Activated CD8-positive, alpha-beta T cell treated with anti-CD3 and anti-CD28 coated beads for 36 hours (primary cell): ENCODE results near the gene GPR162. TPM values are rescaled to one million over a fixed set of nuclear protein-coding genes. Genes with fewer than 3 reads are reported as not detected.

Source experiments
- ATAC-seq: fragments of 200-7000 bp; cut with Tn5 transposase; one replicate; pipeline ENCODE4 v1.10.0; 2021; ENCODE audit warnings: mild to moderate bottlenecking, moderate library complexity
- CTCF ChIA-PET: fragments of 350-600 bp; sonication (Branson Sonifier 250); formaldehyde crosslinking; loops from one replicate; lab custom pipeline; 2021; ENCODE audit warnings: antibody characterized with exemption; lab: Charles Lee
- POLR2A ChIA-PET: fragments of 350-600 bp; sonication (Branson Sonifier 250); formaldehyde crosslinking; loops from one replicate; lab custom pipeline; 2021; ENCODE audit warnings: antibody characterized with exemption; lab: Charles Lee
- DNase-seq: peaks from one replicate; pipeline ENCODE4 v3.0.0-alpha.2; 2020
- H3K27ac Mint-ChIP-seq: one replicate; pipeline ENCODE4 v1.8.0; 2021; ENCODE audit warnings: mild to moderate bottlenecking, mixed read lengths
- H3K27me3 Mint-ChIP-seq: one replicate; pipeline ENCODE4 v1.8.0; 2021; ENCODE audit warnings: mixed read lengths
- H3K36me3 Mint-ChIP-seq: one replicate; pipeline ENCODE4 v1.8.0; 2021; ENCODE audit warnings: low read depth, mixed read lengths
- H3K4me1 Mint-ChIP-seq: one replicate; pipeline ENCODE4 v1.8.0; 2021; ENCODE audit warnings: low read depth, mixed read lengths
- H3K4me3 Mint-ChIP-seq: one replicate; pipeline ENCODE4 v1.8.0; 2021; ENCODE audit warnings: mild to moderate bottlenecking, moderate library complexity, mixed read lengths
- H3K9me3 Mint-ChIP-seq: one replicate; pipeline ENCODE4 v1.8.0; 2021; ENCODE audit warnings: mixed read lengths
- CTCF ChIP-seq: fragments of 200-600 bp; IDR thresholded peaks from one replicate; pipeline ENCODE4 v1.8.0; 2022; ENCODE audit warnings: antibody characterized with exemption, mild to moderate bottlenecking
- intact Hi-C: fragments of 100-400 bp; cut with micrococcal nuclease; formaldehyde crosslinking; loops from one replicate; pipeline ENCODE4 v1.10.0; 2022
- total RNA-seq, 2 experiments: library from RNA; stranded (reverse); gene quantifications; one replicate each; pipeline ENCODE4 v1.2.3, GENCODE V29; 2021

GPR162 gene
- total RNA-seq, 2 experiments from 2014 or later, result 2.0 to 2.1 TPM

- ChIA-PET CTCF (interaction anchor here (0.8 to 2.5 kb wide), 7 partner anchors 8 to 90 kb away, joined by 3 to 18 read pairs (median 3); partner anchors contain the start of gene MLF2), POLR2A (interaction anchor here (0.8 to 2.8 kb wide), 5 partner anchors 8 to 90 kb away, joined by 3 to 10 read pairs (median 4); partner anchors contain the start of genes CDCA3, MLF2, TPI1 and USP5)
- H3K4me1 Mint-ChIP-seq, result no peaks in the 10 kb centered on the region
- no peaks in the 10 kb centered on the region for H3K9me3 Mint-ChIP-seq
- no peaks in the 10 kb centered on the region for H3K27me3 Mint-ChIP-seq
- no peak for DNase-seq
- no peak for TF ChIP-seq CTCF
- H3K27ac Mint-ChIP-seq, result no peak overlapping the region
- peak; percentile 31 for ATAC-seq
- H3K4me3 Mint-ChIP-seq, result no peak overlapping the region
- intact Hi-C loops, result no loop called here
- H3K36me3 Mint-ChIP-seq, result peaks cover 12% of the 10 kb centered on the region
Observed at GRCh38 chr12:6843118-6843902, 21.7 kb downstream of the GPR162 start.

DNA sequence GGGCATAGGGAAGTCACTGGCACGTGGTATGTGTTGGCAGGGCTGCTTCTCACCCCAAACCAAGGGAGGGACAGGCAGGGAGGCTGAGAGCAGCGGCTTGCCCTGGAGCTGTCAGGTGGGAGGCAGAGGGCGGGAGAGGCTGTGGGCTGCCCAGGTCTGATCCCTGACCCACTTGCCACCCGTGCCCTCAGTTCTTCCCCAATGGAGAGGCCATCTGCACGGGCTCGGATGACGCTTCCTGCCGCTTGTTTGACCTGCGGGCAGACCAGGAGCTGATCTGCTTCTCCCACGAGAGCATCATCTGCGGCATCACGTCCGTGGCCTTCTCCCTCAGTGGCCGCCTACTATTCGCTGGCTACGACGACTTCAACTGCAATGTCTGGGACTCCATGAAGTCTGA, 23.8 kb downstream of the GPR162 start:
- CTCF ChIA-PET, result interaction anchor here (1.0 to 2.5 kb wide), 4 partner anchors 10 to 93 kb away, joined by 3 to 18 read pairs (median 4); partner anchors contain the start of genes MLF2 and SPSB2
- ATAC-seq (no peak), DNase-seq (no peak)
- no peaks in the 10 kb centered on the region for H3K27me3 Mint-ChIP-seq
- no peak overlapping the region for H3K27ac Mint-ChIP-seq
- H3K4me1 Mint-ChIP-seq, result peaks cover 12% of the 10 kb centered on the region
- intact Hi-C loops, result no loop called here
- H3K4me3 Mint-ChIP-seq, result no peak overlapping the region
- TF ChIP-seq CTCF, result no peak
- POLR2A ChIA-PET, result interaction anchor here (0.7 kb wide), 1 partner anchor 14 kb away, joined by 3 read pairs; no protein-coding TSS in a partner anchor
- H3K36me3 Mint-ChIP-seq, result peaks cover 25% of the 10 kb centered on the region
- no peaks in the 10 kb centered on the region for H3K9me3 Mint-ChIP-seq

DNA sequence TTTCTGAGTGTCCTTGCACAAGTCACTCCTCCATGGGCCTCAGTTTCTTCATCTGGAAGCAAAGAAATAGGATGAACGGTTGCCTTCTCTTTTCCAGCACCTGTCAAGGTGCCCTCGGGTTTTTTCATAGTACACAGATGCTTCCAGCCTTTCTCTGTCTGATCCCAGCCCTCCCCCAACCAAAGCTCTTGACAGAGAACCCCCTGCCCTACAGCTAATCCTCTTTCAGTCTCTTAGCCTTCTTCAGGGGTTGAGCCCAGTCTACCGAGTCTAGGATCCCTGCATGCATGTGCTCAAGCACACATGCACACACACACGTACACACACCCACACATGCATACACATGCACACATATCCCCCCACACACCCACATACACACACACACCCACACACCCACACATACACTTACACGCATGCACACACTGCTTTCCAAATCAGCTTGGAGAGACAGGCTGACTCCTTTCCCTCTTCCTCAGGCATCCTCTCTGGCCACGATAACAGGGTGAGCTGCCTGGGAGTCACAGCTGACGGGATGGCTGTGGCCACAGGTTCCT, 24.8 kb downstream of the GPR162 start:
- peaks cover 26% of the 10 kb centered on the region for H3K36me3 Mint-ChIP-seq
- POLR2A ChIA-PET, result interaction anchor here (0.5 to 11.4 kb wide), 3 partner anchors 22 to 158 kb away, joined by 3 to 218 read pairs (median 3); partner anchors contain the start of genes SPSB2 and TPI1
- intact Hi-C loops, result no loop called here

GRCh38 chr12:6847676-6848075, 26.1 kb downstream of the GPR162 start:
- ChIA-PET POLR2A (interaction anchor here (1.0 to 11.4 kb wide), 2 partner anchors 21 to 280 kb away, joined by 3 to 218 read pairs; partner anchors contain the start of genes SPSB2 and TPI1), CTCF (interaction anchor here (6.7 kb wide), 1 partner anchor 14 kb away, joined by 80 read pairs; no protein-coding TSS in a partner anchor)
- peaks cover 26% of the 10 kb centered on the region for H3K36me3 Mint-ChIP-seq
- H3K9me3 Mint-ChIP-seq, result no peaks in the 10 kb centered on the region
- no peaks in the 10 kb centered on the region for H3K27me3 Mint-ChIP-seq
- H3K4me3 Mint-ChIP-seq, result no peak overlapping the region
- DNase-seq, result no peak
- peaks cover 14% of the 10 kb centered on the region for H3K4me1 Mint-ChIP-seq
- TF ChIP-seq CTCF, result no peak
- no peak for ATAC-seq
- H3K27ac Mint-ChIP-seq, result no peak overlapping the region
- intact Hi-C loops, result no loop called here

More for the DNA sequence above, 24.8 kb downstream of the GPR162 start:
- ATAC-seq, result no peak
- Mint-ChIP-seq H3K27ac (no peak overlapping the region), H3K4me3 (no peak overlapping the region), H3K27me3 (no peaks in the 10 kb centered on the region), H3K9me3 (no peaks in the 10 kb centered on the region), H3K4me1 (peaks cover 14% of the 10 kb centered on the region)
- no peak for TF ChIP-seq CTCF
- no peak for DNase-seq
- CTCF ChIA-PET, result interaction anchor here (1.2 kb wide), 1 partner anchor 22 kb away, joined by 3 read pairs; no protein-coding TSS in a partner anchor
